NCI-H82 treated with DMSO at 0.1 percent for 48 hours (cell line): ENCODE data around the gene UBL7.

Experiments
- DNase-seq: peaks from one replicate; lab custom pipeline; 2025; ENCODE audit not compliant: unreplicated experiment; lab: John Stamatoyannopoulos, UW

UBL7 gene

DNA sequence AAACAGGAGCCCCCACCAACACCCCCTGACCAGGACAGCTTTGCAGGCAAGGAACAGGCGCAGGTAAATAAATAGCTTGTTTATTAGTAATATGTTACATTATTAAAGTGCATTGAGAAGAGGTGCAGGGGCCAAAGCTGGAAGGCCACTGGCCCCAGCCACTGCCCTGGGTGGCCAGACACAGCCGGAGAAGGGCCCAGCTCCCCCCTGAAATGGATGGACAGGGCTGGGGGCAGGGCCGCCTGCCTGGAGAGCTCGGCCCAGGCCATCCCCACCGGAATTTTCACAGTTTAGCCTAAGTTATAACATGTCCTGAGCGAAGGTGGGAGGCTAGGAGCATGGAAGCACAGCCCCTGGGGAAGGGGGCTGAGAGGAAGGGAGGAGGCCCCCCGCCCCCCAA lies 51.7 kb downstream of the UBL7 start:
- DNase-seq = no peak

- no peak for DNase-seq
These were observed 52.1 kb downstream of the UBL7 start for GRCh38 chr15:74408815-74409214.

DNA sequence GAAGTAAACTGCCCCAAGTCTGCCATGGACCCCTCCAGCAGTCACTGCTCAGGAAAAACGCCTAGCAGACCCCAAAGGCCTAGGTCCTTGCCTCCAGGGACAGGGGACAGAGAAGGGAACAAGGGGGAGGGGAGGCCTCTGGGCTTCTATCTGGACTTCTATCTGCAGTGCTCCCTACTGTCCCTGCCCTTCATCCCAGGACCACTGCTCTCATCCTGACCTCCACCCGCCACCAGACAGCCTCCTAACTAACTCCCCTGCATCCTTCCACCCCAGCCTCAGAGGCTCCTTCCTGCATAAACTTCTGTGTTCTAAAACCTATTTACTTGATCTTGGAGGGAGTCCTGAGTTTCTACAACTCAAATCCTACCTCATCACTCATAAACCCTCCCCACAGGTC lies 52.6 kb downstream of the UBL7 start:
- DNase-seq = no peak

DNA sequence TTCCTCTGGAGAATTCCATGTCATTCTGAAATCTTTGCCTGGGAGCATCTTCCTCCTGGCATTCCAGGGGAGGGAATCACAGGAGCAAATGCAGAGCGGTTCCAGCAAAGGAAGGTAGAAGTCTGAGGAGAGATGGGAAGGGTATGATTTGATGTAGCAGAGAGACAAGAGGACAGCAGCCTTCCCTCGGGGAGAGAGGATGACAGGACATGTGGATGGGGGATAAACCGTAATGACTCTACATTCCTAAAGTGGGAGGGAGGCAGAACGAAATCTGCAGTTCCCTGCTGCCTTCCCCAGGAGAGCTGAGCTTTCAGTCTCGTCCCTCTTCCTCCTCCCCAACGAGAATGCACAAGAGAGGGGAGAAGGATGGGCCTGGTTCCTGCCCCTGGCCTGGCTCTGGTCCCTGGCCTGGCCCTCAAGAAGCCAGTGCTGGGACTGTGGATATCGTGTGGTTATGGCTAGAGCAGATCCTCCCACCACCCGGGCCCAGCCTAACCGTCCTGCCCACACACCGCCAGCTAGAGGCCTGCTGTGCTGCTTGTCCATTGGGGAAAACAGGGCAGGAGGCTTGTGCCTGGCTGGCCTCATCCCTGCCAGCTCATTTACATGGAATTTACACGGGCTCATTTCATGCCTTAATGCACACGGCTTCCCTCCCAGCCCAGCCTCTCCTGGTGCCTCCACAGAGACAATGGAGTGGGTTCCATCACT lies 53.8 kb downstream of the UBL7 start:
- DNase-seq = no peak

GRCh38 chr15:74406517-74406916 lies 54.4 kb downstream of the UBL7 start:
- DNase-seq = no peak

GRCh38 chr15:74405823-74406222 lies 55.1 kb downstream of the UBL7 start:
- no peak for DNase-seq

DNA sequence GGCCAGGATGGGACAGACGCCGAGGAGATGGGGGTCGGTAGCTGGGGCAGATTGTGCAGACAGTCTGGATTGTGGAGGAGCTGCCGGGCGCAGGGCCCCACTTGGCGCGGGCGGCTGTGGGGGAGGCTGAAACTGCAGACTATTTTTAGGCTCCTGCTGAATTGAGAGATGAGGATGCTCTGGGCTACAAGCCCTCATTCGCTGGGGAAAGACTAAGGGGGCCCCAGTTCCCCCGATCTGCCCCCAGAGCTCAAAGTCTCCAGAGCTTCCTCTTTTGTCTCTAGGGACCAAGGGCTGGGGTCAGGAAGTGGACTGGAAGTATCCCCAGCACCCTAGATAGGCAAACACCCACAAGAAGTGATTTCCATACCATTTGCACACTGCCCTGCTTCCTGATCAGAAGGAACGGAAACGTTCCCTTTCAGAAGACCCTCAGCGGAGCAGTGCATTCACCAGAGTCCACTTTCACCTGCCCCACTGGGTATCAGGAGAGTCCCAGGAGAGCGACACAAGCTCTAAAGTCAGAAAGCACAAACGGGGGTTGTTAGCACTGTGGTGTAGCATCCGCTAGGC lies 56.9 kb downstream of the UBL7 start:
- no peak for DNase-seq

DNA sequence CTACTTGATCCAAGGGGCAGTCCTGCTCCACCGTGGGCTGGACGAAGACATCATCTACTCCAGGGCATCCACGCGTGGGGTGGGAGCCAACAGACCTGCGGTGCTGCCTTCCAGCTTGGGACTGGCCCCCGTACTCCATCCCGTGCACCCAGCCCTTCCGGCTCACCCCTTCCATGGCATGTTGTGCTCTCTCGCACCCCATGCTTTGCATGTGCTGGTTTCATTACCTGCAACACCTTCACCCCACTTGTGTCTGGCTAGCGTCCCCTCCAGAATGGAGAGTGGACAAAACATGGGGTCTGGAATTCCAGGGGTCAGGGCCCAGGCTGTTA lies 57.4 kb downstream of the UBL7 start:
- DNase-seq = no peak

- DNase-seq = no peak
These were observed 57.9 kb downstream of the UBL7 start for GRCh38 chr15:74402873-74403587.

GRCh38 chr15:74402337-74402841 lies 58.6 kb downstream of the UBL7 start:
- no peak for DNase-seq

DNA sequence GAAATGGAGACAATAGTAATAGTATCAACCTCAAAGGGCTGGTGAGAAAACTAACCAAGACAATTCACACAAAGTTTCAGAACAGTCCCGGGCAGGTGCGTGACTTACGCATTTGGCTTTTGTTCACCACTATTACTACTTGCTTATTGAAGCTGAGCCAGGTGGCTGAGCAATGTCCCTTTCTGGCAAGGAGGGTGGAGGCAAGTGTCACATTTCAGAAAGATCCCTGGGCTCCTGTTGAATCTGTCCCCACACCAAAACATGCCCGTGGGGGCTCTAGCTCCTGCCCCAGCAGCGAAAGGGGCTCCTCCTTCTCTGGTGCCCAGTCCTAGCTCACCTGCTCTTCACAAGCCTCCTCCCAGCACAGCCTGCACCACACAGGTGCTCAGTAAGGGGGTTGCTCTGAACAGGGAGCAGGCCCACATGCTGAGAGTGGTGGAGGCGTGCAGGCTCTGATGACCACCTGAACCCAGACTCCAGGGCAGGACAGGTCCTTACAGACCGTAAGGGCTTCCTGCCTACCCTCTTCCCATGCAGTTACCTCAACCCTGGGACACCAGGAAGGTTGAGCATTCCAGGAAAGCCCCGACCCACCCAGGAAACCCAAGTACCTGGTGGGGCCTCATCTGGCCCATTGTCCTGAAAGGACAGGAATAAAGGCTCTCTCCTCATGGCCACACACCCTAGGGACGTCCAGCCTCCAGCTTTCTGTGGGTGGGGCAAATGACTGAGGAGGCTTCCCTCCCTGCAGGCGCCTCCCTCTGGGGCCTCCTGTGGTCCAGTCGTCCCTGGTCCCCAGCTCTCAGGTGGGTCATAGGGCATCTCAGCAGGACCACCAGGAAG lies 59.8 kb downstream of the UBL7 start:
- DNase-seq = no peak

DNA sequence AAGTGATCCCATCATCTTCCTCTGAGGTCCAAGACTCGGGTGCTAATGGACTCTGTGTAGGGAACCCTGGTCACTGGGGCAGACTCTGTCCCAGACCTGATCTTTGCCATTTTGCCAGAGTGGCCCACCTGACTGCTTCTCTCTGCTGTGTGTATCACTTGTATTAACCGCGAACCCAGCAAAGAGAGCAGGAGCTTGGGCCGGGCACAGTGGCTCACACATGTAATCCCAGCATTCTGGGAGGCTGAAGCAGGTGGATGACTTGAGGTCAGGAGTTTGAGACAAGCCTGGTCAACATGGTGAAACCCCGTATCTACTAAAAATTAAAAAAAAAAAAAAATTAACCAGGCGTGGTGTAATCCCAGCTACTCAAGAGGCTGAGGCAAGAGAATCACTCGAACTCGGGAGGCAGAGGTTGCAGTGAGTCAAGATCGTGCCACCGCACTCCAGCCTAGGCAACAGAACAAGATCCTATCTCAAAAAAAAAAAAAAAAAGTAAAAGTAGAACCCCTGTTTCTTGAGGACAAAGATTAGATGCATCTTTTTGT lies 60.6 kb downstream of the UBL7 start:
- DNase-seq = no peak

DNA sequence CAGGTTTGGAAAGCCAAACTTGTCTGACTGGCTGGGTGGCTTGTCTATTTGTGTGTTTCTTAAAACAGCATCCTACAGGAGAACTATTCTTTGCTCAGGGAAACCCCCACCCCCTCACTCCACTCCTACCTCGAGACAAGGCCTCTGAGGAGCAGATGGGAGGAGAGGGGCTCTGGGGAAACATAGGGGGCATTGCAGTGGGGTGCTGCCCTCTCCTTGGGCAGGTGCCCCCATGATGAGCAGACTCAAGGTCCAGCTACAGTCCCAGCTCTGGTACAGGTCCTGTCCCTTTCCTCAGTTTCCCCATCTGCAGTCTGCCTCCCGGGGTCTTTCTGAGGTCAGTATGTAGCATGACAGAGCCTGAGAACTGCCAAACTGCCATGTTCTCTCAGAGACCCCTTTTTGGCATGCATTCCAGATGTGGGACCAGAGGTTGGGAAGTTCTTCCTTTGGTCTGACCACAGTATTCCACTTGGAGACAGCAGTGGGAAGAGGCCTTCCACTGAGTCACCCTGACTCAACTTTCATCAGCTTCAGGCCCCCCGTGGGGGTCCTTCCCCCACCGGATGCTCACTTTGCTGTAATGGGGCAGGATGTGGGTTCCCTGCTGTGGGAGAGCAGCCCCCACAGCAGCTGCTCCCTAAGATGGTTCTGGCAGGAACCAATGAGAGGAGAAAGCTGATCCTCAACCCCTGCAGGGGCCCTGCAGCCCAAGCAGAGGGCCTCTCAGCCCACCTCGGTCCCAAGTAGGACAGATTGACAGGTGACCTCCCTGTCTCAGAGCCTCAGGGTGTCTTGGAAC lies 61.2 kb downstream of the UBL7 start:
- no peak for DNase-seq

- DNase-seq = no peak
These were observed 61.9 kb downstream of the UBL7 start for GRCh38 chr15:74399100-74399499.

- no peak for DNase-seq
These were observed 62.8 kb downstream of the UBL7 start for GRCh38 chr15:74398183-74398582.

DNA sequence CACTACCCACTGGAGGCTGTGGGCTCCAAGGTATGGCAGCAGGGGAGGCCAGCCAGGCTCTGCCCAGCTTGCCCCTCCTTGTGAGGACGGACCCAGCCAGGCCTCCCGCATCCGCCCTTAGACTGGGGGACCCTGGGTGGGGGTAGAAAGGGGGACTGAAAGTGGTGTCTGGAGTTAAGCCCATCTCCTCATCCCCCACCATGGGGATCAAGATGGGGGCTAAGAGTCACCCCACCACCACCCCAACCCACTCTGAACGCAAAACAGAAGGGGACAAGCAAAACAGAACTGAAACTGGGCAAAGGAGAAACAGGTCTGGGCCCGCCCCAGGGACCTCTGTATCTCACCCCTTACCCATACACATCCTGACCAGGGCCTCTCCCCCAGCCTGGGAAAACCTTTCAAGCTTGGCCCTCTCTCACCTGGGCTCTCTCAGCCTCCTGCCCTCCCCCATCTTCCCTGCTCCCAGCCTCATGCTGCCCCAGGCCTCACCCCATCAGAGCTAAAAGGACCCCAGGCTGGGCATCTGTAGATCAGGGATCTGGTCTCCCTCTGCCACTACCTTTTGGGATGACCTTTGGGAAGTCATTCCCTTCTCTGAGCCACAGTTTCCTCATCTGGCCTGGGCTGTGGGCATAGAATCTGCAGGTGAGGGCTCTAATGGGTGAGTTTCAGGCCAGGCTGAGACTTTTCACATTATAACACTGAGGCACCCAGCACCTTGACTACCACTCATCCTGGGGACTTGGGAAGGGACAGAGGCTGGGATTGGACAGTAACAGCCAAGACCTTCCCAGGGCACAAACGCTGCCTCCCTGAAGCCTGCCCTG lies 63.5 kb downstream of the UBL7 start:
- DNase-seq = no peak

DNA sequence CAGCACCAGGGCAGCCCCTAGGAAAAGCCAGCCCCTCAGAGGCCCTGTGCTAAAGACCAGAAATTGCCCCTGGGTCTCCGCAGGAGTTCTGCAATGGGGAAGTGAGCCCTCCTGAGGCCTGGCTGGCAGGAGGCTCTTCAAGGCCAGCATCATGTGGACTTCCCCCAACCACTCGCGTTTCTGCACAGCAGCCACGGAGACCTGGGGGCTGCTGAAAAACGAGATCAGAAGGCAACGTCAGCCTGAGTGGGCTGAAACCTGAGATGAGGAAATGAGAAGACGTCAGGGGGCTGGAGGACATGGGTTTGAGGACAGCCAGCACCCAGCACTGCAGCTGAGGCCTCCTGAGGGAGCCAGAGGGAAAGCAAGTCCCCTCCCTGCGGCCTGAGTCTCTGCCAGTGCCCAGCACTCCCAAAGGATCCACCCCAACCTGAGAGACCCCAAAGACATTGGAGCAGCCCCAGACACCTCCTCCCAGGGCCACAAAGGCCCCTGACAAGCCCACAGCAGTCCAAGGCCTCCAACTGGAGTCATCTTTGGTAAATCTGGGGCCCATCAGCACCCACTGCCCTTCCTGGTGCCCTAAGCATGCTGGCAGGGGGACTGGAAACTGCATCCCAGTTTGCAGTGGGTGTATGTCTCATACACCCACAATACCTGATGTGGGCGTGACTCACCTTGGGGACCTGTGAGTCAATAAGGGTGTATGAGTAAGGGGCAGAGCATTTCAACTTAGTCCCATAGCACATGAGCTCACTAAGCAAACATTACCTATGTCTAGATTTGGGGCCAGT lies 64.3 kb downstream of the UBL7 start:
- DNase-seq = no peak

DNA sequence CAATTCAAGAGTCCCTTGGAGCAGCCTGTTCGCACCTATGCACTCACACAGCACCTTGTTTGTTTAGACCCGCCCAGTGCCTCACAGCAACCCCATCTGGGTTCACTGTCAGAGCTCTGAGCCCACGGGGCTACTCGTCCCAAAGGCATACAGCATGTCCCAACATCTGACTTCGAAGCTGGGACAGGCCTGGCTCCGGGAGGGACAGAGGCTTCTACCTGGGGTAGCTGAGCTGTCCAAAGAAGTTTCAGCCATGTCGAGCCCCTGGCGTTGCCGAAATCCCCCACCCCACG lies 64.9 kb downstream of the UBL7 start:
- no peak for DNase-seq
